GM20431 (cell line): ENCODE measurements around the gene FGFR3.

ENCODE experiments used
- in situ Hi-C: fragments of 300-500 bp; cut with MseI, MboI; formaldehyde crosslinking; loops from one replicate; pipeline ENCODE4 v1.15.0; 2020; ENCODE audit warnings: low sequenced_read_pairs; ENCODE audit not compliant: unreplicated experiment

The FGFR3 gene

DNA sequence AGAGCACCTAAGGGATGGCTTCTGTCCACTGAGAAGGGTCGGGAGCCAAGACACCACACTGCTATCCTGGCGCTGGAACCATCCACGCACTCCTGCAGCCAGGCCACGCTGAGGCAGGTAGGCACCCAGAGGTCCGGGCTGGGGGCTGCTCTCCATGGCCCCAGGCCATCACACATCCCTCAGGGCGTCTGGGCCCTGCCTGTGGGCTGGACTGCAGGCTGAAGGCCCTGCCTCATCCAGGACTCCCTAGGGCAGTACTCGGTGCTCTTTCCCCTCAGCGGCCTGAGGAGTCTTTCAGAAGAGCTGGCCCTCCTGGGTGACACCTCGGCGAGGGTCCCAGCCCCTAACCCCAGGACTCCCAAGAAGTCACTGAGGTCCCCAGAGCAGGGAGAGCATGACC is 17.7 kb downstream of the FGFR3 start:
- in situ Hi-C loops, result loop anchor here (5.0 kb wide), 1 partner anchor 68 kb away; no protein-coding TSS in a partner anchor

DNA sequence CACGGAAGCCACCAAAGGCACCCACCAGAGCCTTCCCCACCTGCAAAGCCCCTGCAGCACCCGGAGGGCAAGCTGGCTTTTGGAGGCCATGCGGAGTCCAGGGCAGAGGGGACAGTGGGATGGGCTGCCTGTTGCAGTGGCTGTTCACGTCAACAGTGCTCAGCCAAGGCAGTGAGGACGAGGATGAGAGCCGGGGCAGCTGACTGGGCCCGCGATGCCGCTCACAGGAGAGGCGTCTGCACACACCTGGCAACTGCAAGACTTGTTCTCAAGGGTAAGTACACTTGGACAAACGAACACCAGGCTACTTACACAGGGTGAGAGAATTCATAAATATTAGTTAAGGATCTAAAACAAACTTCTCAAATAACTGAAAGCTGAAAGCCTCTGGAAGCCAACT is 19.6 kb downstream of the FGFR3 start:
- in situ Hi-C loops, result loop anchor here (5.0 kb wide), 1 partner anchor 70 kb away; no protein-coding TSS in a partner anchor

DNA sequence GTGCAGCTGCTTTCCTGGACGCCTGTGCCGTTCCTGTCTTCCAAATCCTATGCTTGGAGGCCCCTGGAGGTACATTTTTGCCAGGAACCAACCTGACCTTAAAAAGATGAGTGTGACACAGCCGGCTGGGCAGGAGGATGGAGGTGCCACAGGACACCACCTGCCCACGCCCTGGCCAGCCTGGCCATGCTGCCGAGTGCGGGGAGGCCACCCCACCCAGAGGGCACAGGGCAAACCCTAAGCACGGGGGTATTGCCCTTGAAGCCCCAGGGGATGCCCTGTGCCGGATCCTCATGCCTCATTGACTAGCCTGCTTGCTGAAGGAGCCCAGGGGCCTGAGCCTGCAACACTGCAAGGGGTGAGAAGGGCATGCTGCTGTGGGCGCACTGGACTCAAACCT is 20.1 kb downstream of the FGFR3 start:
- in situ Hi-C loops, result loop anchor here (5.0 kb wide), 1 partner anchor 71 kb away; no protein-coding TSS in a partner anchor

DNA sequence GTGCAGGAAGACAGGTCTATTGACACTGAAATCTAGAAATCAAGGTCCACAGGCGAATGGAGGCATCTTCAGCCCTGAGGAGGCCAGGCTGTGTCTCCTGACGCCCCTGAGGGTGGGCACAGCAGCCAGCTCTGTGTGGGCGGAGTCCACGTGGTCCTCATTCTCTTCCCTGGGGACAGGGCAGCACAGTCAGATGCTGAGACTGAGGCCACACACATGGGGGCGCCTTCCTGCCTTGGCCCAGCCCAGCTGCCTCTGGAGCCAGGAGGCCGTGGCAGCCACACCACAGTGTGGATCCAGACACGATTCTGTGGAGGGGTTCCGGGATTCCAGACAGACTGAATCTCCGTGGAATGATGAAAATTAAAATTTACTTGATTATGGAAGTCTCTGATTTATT is 20.8 kb downstream of the FGFR3 start:
- in situ Hi-C loops, result loop anchor here (5.0 kb wide), 1 partner anchor 72 kb away; no protein-coding TSS in a partner anchor

DNA sequence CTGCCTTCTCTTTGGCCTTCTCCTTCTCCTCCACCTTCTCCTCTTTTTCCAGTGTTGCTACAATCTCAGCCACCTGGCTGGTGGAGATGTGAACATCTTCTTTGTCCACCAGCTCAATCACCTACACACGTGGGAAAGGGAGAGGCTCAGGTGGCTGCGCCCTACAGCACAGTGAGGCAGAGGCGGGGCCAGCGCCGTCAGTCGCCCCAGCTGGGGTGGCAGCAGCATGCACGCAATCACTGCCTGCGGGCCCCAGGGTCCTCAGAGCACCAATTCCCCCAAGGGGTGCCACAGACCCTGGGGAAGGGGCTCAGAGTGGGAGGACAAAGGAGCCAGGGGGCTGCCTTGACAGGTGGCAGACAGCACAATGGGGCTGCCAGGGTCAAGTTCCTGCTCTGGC is 21.4 kb downstream of the FGFR3 start:
- in situ Hi-C loops, result loop anchor here (5.0 kb wide), 1 partner anchor 72 kb away; no protein-coding TSS in a partner anchor

DNA sequence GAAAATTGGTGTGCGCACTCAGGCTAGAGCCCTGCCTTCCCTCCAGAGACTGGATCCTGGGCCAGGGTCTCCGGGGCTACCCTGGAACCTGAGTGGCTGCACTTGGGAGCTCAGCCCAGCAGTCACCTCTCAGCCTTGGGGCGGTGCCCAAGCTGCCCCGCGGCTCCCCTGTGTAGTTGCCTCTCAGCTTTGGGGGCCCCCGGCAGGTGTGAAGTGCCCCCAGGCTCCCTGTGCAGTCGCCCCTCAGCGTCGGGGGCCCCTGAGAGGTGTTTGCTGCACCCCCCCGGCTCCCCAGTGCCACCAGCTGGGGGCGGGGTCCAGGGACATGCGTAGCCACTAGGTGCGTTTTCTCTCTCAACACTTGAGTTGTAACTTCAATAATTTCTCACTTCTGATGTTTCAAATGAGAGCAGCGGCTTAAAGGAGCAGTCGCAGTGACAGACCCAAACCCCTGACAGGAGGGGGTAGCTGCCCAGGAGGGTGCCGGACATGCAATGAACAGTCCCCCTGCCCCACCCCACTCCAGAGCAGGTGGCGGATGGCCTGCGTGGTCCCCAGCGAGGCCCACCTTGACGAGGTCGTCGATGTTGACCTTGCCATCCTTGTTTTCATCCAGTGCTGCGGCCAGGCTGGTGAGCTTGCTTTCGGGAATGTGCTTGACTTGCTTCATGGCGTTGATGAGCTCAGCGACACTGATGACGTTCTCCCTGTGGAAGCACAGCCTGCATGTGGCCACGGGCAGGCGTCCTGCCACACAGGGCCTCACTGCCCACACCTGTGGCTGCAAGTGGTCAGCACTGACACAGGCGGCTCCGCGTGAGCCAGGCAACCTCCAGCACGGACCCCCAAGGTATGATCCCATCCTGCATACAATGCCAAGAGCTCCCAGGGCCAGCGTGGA is 22.3 kb downstream of the FGFR3 start:
- in situ Hi-C loops, result no loop called here

DNA sequence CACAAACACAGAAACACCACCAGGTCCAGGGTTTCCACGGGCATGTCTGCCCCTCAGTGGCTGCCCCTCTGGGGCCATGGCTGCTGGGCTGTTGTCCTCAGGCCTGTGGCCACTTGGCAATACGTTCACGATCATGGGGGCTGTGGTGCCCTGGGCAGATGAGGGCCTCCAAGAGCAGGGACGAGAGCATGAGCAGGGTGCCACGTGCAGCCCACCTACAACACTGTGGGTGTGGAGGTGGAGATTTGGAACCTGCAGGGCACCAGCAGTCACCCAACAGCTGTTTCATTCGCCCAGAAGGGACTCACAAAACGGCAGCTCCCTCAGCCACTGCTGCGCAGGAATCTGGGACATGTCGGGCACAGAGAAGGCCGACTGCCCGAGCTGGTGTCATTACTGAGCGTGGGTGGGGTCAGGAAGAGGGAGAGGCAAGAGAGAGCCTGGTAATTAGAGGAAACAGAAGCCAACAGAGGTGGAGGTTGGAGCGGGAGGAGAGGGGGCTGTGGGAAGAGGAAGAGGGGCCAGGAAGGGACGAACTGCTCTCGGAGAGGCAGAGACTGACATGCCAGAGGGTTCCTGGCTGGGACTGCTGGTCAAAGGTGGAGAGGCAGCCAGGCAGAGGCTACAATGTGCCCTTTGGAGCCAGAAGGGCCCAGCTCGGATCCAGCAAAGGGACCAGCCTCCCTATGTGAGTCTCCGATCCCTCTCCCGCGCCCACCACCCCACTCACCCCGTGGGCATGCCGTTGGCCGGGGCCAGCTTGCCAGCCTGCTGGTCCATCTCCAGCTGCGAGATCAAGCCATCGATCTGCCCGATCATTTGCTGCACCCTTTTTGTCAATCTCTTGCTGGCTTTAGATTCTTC is 23.1 kb downstream of the FGFR3 start:
- in situ Hi-C loops, result no loop called here

DNA sequence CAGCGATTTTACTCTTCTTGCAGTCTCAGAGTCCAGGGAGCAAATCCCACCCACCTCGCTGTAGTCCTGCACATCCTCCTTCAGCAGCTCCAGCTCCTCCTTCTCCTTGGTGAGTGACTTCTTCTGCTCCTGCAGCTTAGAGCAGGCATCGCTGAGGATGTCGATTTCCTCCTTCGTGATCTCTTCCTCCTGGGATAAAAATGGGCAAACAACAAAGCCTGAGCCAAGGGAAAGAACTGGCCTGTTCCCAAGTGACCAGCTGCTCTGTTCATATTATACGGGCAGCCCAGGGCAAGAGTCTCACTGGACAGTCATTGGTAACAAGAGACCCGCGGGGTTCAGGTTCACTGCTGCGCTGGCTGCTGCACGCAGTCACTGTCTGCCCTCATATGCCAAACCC is 26.2 kb downstream of the FGFR3 start:
- in situ Hi-C loops, result no loop called here

DNA sequence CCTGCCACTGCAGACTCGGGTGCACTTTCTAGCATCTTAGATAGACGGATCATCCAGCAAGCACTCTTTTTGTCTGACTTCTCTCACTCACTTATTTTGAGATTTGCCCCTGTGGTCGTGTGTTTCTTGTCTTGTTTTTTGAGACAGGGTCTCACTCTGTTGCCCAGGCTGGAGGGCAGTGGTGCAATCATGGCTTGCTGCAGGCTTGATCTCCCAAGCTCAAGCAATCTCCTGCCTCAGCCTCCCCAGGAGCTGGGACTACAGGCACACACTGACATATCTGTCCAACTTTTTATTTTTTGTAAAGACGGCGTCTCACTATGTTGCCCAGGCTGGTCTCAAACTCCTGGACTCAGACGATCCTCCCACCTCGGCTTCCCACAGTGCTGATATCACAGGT is 26.7 kb downstream of the FGFR3 start:
- in situ Hi-C loops, result no loop called here

DNA sequence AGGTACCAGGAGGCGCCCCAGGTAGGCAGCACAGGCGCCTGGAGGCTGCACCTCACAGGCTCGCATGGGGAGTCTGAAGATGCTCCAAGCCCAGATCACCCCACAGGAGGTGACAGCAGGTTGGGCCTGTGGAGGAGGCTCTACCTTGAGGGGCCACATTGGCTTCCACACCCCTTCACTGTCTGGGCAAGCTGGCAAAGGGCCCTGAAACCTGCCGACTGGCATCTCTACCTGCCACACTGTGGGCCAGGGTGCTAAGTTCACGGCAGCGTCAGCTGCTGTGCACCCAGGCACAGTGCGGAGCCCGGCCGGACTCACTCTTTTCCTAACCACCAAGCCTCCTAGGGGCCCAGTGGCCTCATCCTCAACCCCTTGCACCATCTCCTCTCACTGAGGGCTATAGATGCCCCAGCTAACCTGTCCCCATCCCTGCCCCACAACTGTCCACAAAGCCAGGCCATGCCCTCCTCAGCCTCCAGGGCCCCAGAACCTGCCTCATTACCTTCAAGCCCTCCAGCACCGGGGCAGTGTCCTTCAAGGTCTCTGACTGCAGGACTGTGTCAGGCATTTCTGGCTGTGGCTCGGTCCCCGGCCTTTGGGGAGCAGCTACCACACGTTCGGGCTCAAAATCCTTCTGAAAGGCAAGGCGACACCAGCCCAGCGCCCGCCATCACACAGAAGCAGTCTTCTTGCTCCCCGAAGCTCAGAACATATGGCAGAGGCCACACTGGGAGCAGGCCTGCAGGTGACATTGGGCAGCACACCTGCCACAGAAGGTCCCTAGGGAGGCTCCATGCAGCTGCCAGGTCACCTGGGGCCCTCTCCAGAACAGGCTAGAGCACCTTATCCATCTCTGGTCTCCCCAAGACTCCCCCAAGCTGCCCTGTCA is 28.8 kb downstream of the FGFR3 start:
- in situ Hi-C loops, result no loop called here

DNA sequence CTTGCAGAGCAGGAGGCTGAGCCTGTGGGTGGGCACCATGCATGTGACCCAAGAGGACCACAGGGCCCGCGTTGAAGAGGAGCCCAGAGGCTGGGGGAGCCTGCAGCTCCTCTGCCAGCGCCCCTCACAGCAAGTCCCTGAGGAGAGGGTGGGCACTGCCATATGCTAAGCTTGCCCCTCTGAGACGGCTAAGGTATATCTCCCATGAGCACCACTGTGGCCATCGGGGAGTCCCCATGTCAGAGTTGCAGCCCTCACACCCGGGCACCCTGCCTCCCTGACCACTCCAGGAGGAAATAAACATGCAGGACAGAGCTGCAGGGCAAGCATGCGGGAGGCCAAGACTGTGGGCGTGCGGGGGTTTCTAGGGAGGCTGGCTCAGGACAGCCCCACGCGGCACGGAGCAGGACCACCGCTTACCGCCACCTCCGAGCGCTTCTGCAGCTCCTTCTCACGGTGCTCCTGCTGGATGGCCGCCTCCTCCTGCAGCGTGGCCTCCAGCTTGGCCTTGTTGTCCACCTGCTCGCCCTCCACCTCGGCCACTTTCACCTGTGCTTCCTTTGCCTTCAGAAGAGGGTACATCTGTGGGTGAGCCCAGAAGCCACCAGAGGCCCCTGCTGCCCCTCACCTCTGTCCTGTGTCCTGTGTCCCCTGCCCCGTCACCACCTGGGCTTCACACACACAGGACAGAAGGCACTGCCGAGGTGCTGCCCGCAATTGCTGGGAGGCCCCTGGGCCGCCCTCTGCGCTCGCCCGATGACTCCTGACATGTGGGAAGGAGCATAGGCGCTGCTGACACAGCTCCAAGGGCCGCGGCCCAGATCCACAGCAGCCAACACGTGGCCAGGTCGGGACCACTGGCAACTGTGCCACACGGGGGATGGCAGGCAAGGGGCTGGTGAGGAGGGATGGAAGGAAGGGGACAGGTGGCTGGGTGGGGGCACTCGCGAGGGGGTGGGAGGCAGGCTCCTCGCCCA is 29.8 kb downstream of the FGFR3 start:
- in situ Hi-C loops, result no loop called here

DNA sequence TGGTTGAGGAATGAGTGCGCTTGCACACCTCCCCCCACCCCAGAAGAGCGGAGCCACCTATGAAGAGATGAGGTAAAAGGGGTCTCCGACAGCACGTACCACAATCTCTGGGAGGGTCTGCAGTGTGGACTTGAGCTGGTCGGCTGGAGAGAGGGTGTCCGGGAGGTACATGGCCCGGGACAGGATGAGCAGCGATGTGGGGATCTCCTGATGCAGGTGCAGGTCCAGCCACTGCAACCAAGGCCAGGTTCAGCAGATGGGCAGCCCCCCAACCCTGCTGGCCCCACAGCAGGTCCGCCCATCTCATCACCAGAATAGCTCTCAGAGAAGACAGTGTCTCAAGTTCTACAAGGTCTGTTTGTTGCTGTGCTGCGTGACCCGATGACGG is 30.4 kb downstream of the FGFR3 start:
- in situ Hi-C loops, result no loop called here

DNA sequence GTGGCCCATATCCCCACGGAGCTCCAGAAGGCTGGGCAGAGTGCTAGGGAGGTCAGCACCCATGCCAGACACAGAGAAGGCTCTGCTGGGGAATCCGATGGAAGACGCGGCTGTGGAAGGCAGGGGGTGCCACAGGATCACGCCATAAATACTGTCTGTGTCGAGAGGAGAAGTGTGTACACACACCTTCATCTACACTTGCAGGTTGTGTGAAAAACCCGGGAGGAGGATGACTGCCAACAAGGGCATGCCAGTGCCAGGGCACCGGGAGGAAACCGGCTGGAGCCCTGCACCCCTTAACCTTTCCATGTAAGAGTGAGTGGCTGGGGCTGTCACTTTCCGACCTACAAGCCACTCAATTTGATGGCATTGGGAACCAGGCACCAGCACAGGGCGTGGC is 31.7 kb downstream of the FGFR3 start:
- in situ Hi-C loops, result no loop called here

DNA sequence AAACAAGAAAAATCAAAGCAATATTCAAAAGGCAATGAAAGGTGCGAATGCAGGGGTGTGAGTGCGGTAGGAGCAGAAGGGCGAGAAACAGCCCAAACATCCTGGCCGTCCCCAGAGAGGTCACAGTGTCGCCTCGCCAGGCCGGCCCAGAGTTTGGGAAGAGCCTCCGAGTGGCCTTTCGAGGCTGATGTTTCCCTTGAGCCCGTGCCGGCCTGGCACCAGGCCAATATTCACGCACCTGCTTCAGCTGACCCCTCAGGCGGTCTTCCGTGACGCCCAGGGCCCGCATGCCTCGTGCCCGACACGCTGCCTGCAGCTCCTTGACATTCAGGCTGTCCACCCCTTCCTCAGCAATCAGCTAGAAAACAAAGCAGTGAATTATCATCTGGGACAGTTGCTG is 32.2 kb downstream of the FGFR3 start:
- in situ Hi-C loops, result no loop called here

DNA sequence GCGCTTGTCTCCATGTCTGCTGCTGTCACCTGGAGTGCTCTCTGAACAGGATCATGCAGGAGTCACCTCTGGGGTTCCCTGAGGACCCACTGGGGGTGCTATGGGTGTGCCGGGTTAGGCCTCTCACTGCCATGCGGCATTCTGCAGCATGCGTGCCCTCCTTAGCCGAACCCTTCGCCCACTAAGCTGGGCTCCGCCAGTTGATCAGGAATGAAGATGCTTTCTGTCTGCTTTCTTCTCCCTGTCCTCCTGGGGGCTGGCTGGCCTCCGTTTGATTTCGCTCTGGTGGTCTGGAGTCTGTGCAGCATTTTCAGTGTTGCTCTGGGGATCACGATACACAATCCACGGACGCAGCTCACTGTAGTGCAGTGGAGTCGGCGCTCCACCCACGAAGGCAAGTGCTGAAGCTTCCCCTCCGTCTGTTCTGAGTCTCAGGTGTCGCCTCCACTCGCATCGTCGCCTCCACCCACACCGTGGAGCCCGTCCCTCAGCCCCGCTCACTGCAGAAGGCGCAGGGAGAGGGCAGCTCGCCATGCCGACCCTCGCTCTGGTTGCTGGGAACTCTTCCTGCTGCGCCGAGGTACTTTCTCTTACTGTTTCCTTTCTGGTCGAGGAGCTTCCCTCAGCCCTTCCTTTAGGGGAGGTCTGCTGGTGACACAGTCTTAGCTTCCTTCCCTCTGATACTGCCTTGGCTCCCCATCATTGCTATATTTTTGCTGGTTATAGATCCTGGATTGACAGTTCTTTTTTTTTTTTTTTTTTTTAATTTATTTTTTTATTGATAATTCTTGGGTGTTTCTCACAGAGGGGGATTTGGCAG is 33.6 kb downstream of the FGFR3 start:
- in situ Hi-C loops, result no loop called here

DNA sequence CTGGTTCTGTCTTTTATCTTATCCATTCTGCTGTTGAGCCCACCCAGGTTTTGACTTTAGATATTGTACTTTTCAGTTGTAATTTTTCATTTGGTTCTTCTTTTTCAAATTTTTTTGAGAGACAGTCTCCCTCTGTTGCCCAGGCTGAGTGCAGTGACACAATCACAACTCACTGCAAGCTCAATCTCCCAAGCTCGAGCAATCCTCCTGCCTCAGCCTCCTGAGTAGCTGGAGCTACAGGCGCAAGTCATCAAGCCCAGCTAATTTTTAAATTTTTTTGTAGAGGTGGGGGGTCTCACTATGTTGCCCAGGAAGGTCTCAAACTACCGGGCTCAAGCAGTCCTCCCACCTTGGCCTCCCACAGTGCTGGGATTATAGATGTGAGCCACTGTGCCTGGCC is 37.1 kb downstream of the FGFR3 start:
- in situ Hi-C loops, result no loop called here

DNA sequence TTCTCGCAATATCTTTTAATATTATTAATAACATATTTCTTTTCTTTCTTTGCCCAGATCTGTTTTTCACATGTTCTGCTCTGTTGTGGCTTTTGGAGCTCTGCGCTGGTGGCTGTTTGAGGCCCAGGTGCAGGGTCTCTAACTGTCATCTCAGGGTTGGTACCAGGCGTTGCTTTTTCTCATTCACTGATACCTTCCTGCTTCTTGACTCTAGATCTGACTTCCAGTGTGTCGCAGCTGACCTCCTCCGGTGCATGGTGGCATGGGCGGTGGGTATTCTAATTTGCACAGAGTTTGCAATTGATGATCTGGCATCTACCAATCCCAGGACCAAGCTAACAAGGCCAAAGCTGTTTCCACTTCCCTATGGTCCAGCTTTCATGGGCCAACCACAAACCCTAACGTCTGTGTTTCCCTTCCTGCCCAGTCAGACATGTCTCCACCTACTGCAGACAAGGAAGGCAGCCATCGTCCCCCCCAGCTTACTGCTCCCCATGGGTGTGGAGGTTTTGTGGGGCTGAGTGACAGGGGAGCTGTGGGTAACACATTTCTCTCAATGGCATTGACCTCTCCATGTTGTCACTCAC is 37.6 kb downstream of the FGFR3 start:
- in situ Hi-C loops, result no loop called here

DNA sequence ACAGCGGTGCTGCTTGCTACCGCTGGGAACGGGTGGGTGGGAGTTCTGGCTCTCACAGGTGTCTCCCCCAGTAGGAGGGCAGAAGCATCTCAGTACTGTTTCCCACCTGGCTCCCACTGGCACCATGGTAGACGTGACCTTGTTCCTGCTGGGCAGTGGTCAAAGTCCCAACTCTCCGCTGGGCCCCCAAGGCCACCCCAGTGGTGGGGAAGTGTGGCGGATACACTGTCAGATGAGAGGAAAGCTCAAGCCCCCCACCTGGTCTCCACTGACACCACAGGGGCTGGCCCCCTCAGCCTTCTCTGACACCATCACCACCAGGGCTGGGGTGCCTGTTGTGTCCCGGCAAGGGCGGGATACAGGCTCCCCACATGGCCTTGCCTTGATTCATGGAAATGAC is 38.2 kb downstream of the FGFR3 start:
- in situ Hi-C loops, result no loop called here
